Amniotic stem cell (primary cell): ENCODE data around the gene MFRP.
"Not testable (repeated sequence)": the region's sequence is repeated elsewhere in the genome, so short reads cannot be mapped to it uniquely, and the experiment has no call there.

ENCODE experiments used
- DNase-seq: peaks from one replicate; lab custom pipeline; 2025; lab: John Stamatoyannopoulos, UW

The MFRP gene

DNA sequence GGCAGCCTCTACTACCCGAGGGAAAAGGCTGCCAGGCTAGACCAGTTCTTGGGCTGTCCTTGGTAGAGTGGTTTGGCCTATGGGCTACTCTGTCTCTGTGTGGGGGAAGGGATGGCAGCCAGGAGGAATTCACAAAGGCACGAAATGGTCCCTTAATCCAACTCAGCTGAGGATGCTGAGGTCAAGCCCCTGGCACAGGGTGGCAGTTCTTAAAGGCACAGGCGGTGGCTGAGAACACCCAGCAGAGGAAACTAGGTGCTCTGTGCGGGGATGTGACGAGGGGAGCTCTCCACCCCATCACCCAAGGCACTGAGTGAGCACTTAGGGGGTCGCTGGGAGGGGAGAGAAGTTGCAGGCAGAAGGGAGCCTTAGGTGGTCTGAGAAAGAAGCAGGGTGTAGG is at the start of gene MFRP:
Gene MFRP, minus strand, starts transcription at position 101 of the 400 bp plus-strand sequence. CDS start 192 bp downstream, outside the sequence.
- DNase-seq, result no peak

DNA sequence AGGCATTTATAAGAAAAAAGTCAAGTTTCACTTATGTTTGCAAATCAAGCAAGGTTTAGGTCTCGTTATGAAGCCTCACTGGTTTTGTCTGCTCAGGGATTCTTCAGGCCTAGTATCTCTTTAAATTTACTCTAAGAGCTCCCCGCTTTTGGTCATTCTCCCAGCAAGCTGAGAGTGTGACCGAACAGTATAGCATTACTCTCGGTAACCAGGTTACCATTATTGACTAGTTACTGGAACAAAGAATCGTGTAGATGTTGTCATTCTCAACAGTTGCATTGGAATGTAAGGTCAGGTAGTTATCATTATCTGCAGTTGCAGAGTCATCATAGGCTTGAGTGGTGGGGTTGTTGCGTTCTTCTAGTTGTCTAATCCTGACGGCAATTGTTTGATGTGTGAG is 44.8 kb upstream of the MFRP start:
- DNase-seq, result no peak

DNA sequence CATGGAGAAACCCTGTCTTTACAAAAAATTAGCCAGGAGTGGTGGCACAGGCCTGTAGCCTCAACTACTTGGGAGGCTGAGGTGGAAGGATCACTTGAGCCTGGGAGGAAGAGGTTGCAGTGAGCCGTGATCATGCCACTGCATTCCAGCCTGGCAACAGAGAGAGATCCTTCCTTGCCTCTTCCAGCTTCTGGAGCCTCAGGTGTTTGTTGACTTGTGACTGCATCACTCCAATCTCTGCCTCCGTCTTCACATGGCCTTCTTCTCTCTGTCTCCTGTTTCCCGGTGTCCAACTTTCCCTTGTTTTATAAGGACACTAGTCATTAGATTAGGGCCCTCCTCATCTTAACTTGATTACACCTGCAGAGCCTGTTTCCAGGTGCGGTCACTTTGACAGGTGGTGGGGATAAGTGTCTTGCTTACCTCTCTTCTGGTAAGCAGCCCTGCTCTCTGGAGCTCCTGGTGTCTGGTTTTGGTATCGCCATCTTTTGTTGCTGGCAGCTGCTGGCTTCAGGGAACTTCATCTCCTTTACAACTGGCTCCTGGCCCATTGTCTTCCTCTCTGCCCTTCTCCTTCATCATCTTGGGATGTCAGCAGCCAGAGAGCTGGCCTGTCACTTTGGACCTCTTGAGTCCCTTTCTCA is 43.2 kb upstream of the MFRP start:
- no peak for DNase-seq

DNA sequence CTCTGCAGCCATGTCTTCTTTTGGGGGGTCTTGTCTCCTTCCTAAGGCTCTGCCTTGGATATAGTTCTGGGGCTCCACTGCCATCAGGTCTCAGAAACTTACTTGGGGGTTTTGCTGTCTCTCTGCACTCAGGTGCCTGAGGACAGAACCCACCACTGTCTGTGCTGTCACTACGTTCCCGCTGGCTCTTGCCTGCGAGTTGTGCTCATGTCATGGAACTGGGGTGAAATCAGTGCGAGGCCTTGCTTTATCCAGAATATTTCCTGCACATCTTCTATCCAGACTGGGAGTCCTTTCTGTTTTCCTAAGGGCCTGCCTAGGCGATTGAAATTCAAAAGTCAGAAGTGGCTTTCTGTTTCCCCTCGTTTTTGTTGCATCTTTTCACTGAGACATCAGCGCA is 41.6 kb upstream of the MFRP start:
- DNase-seq, result no peak

DNA sequence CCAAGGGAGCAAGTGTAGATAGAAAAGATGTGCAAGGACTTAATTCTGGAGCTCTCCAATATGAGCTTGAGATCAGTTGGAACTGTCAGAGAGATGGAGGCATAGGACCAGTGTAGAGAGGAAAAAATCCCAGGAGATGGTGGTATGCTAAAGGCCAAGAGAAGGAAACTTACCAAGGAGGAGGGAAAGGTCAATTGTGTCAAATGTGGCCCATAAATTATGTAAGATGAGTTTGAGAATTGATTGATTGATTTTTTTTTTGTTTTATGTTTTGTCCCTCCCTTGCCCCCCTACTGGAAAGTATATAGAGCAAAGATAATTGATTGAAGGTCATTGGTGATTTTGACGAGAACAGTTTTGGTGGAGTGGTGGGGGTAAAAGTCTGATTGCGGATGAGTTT is 37.8 kb upstream of the MFRP start:
- DNase-seq, result no peak

DNA sequence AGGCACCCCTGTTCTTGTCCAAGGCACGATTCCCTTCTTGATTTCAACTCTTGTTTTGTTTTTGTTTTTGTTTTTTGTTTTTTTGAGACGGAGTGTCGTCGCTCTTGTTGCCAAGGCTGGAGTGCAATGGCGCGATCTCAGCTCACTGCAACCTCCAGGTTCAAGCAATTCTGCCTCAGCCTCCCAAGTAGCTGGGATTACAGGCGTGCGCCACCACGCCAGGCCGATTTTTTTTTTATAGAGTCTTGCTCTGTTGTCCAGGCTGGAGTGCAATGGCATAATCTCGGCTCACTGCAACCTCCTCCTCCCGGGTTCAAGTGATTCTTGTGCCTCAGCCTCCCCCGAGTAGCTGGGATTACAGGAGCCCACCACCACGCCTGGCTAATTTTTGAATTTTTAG is 36.0 kb upstream of the MFRP start:
- not testable (repeated sequence) for DNase-seq

DNA sequence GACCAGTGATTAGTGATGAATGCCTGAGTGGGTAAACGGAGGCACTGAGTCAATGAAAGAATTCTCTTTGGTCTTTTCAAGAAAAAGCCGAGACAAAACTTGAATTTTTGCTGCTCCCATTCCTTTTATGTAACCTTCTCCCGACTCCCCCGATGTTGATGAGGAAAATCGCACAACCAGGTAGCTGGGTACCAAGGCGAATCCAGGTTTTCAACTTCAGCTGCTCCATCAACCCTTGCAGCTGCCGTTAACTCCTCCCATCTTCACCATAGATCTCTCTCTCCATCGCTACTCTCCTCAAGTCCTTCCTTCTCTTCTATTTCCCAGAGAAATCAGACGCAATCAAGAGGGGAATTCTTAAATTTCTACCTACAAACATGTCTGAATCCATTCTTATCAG is 35.6 kb upstream of the MFRP start:
- no peak for DNase-seq

DNA sequence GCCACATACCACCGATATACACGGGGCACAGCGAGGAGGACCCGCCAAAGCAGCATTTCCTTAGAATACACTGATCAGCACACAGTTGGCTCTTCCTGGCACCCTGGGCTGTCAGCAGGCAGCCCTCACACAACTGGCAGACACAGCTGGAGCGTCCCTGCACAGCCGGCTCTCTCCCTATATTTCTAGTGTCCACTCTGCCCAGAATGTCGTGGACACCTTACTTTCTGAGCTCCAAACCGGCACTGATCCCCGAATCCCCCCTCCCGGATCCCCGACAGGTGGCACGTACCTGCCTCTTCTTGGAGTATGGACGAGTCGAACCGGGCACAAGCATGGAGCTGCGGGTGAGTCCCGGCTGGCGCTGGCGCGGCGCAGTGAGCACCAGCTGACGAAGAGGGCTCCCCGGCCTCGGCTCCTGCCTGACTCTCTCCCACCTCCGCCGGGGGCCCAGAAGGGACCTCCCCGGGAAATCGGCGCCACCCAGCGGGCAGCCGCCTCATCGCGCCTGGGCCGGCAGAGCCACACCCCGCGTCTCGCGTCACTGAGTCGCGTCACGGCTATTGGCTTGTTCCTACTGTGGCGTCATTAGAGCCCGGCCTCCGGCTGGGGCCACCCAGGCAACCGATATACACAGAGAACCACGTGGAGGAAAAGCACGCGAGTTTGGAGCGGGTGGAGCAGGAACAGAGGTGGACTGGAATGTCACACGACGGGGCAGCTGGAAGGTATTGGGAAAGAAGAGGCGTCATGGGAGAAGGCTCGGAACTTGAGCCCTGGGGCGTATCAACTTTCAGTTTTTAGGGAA is 34.9 kb upstream of the MFRP start, which contains the start of gene USP2:
Gene USP2, minus strand, starts transcription at position 510 of the 808 bp plus-strand sequence. CDS start 8,210 bp downstream, outside the sequence.
- DNase-seq, result peak; percentile 91

DNA sequence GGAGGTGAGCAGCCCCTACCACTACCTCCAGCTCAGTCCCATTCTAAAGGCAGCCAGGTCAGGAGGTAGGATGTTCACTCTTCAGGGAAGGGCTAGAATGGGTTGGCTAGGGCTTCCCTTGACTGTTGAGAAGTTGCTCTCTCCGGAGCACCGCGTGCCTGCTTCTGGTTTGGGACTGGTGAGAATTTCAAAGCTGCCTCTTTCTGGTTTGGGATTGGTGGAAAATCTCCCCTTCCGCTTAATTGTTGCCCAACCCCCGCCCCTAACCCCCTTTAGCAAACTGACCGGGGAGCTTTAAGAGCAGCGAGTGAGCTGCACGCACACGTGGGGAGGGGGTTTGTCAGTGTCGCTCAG is 34.3 kb upstream of the MFRP start:
- no peak for DNase-seq

DNA sequence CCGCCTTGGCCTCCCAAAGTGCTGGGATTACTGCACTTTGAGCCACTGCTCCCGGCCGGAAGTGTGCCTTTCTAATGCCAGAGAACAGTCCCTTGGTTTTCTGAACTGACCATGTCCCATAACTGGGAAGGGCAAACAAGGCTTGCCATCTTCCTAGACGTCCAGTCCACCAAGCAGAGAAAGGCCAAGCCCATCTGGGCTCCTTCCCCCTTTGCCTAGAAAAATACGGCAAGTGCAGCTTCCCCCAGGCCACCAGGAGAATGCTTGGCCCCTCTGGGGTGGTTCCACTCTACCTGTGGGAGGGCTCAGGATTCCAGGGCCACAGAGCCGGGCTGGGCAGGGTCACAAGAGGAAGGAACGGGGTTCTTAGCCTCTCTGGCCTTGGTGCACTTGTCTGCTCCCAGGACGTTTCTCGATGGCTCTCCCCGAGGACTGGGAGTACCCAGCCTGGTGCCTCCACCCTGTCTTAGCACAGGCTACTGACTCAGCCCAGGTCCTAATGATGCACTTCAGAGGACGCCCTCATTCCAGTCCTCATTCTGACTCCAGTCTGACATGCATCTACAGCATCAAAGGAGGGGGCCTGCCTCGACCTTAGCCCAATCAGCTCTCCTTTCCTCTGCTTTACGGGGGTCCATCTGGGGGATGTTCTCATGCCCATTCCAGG is 33.8 kb upstream of the MFRP start:
- DNase-seq, result no peak

DNA sequence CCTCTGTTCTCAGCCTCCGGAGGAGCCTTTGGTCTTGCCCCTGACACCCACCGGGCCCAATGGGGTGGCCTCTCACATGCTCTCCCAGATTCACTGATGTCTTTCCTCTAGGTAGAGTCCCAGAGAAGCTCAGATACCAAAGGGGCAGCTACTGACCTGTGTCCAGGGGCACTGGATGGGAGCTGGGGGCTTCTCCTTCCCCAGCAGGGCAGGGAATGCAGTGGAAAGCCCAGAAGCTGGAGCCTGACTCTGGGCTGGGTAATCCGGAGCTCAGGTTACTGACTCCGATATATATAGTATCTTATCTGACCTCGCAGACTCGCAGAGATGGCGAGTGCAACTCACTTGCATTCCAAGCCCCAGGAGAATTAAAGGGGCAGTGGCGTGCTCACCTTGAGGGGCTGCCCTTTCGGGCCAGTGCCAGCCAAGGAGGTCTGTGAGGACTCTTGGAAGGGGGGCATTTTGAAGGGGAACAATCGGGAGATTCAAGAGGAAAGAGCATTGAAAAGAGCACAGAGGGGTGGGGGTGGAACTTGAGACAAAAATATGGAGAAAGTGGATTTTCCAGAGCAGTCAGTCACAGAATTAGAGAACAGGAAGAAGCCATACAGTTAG is 32.5 kb upstream of the MFRP start:
- no peak for DNase-seq

DNA sequence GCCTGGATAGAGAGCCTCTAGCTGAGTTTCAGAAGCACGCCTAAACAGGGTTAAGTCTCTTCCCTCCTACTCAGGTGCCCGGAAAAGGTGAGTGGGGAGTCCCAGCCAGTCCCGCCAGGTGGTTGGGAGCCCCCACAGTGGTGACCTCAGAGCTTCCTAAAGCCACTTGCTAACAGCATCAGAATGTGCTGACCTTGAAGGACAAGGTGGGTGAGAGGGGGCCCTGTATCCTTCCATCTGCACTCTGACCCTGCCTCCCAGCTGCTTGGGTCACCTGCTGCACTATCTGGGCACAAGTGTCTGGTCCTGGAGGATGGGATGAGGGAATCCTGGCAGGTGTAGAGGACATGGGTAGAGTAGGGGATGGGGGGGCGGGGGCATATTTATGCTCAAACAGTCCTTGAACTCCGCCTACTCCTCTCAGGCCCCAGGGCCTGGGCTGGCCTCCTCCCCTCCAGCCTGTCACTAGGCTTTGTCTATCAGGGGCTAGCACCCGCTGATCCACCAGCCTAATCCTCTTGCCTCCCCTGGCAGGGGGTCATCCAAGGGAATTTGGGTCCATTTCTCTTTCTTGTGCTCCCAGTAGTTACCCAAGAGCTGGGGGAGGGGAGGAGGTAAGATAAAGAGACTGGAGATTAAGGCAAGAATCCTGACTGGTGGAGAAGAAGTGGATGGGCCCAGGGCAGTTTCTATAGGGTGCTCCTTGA is 31.6 kb upstream of the MFRP start:
- no peak for DNase-seq

DNA sequence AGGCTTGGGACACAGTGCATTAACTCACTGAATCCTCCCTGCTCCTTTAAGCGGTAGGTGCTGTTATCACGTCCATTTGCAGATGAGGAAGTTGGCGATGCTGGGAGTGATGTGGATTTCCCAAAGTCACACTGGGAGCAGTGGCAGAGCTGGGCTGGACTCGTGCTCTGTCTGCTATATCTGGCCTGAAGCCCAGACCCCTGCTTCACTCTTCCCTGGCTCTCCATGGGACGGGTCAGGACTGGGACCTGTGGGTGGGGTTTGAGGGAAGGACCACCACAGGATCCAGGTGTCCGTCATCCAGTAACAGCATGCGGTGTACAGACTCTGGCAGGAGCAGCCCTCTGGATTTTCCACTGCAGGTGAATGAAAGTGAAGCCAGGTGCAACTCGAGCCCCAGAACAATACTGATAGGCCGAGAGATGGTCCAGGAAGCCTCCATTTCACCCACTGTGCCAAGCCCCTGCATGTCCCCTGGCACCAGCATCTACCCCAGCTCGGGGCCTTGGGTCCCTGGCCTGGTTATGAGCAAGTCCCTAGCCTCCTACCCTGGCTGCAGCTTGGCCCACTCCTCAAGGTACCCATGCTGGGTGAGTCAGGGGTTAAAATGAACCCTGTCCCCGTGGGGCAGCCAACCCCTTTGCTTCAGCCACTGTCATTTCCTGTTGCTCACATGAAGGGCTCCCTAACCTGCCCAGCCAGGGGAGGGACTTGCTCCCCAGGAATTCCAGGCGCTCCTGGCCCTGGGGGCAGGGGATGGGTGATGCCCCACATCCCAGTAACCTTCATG is 30.8 kb upstream of the MFRP start:
- DNase-seq, result no peak

DNA sequence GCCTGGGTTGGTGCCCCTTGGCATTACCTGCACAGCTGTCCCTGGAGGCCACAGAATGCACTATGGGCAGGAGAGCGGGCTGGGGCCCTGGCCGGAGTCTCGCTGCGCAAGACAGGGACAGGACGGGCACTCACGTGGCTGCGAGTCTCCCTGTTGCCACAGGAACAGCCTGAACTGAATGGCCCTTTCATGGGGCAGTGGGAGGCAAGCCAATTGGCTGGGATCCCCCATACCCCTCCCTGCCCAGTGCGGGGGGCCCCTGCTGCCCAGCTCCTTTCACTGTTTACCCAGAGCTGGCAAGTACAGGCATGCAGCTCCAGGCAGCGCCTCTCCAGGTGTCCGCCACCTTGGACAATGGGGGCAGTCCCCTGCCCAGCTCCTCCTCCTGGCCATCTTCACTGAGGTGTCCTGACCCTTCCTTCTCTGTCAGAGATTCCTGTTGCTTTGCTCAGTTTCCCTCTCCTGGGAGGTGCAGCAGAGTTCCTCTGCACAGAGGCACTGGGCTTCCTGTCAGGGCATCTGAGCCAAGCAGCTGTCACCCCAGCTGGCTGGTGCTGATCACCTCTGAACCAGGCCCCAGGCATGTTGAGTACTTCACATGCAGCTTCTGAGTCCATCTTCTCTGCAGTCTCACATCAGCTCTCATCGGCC is 29.8 kb upstream of the MFRP start:
- DNase-seq, result no peak

DNA sequence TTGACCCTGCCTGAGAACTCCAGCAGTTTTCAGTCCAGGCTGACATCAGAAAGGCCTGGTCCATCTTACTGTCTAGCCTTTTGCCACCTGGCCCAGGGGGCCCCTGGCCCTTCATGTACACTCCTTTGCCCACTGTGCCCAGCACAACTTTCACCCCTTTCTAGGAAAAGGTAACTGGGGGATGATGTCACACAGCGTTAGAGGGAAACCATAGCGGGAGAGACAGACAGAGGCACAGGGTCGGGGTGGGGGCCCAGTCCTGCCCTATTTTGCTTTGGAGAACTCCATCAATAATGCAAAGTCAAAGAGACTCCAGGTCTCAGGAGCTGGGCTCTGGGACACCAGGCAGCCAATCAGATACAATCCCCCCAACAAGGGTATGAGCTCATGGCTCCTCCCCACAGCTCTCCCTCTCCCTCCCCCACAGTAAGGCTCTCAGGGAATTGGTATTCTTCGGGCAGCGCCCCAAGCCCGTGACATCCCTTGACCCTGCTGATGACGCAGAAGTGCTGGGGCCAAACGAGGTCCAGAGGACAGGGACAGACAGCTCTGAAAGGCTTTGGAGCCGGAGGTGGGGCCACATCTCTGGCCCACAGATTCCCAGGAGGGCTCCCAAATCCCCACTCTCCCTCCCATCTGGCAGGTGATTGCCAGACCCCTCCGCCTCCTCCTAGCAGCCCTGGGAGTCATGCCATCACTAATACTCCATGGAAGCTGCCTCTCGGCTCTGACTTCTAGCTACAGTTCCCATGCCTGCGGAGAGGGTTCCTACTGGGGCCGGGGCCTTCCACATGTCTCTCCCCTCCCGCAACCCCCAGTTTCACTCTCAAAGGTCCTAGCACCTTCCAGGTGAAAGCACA is 29.1 kb upstream of the MFRP start:
- DNase-seq, result no peak

DNA sequence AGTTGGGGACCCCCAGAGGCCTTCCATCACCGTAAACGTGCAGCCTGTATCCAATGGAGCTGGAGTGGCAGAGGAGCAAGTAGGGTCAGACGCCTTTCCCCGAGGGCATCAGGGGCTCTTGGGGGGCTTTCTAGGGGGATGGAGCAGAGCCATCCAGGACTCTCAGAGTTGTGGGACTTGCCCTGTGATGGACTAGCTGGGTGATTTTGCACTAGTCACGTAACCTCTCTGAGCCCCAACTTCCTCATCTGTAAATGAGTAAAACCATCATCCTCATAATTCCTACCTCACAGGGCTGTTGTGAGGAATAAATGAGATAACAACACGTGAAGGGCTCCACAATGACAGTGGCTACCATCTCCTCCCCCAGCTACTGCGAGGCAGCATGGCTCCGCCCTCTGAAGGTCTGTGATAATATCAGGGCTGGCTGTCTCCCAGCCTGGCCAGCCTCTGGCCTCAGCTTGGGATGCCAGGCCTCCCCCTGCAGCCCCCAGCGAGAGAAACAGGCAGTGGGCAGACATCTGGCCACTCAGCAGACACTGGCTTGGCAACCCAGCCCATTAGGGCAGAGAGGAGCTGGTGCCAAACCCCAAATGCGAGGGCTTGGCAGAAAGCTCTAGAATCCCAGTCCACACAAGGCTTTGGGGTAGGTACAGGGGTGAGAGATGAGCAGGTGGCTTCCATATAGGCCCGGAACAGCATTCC is 28.3 kb upstream of the MFRP start:
- no peak for DNase-seq

DNA sequence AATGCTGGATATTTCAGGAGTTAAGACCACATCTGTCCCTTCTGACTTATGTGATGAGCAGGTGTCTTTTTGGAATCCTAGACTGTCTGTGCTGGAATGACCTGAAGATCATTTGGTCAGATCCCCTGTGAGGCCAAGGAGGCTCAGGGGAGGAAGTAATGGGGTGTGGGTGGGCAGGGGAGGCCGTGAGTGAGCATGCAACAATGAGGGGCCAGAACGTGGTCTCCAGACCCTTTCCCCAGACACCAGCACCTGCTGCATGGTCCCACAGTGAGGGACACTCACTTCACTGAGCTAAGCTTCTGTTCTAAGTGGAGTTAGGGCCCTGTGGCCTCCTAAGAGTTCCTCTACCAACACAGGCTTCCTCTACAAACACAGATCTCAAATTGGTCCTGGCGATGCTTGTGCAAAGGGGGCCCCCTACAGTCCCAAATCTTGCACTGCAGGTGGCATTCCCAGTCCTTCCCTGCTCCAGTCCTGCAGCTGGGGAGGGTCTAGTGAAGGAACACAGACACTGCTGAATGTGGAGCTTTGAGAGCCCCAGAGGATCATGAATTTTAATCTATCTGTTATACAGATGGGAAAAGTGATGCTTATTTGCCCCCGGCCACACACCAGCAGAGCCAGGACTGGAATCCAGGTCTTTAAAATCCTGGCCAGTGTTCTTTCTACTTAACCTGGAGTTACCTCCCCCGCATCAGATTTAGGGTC is 27.6 kb upstream of the MFRP start:
- DNase-seq, result peak; percentile 17
